GM12878 (cell line): ENCODE data around the gene ARHGEF1. TPM values are rescaled to one million over a fixed set of nuclear protein-coding genes. Genes with fewer than 3 reads are reported as not detected.

Experiments
- BACH1 ChIP-seq: fragments of 450-650 bp; IDR thresholded peaks from 2 replicates; pipeline ENCODE4 v1.6.1; 2017; ENCODE audit warnings: mild to moderate bottlenecking, borderline replicate concordance
- CBX5 ChIP-seq: sonication (generic); IDR thresholded peaks from 2 replicates; pipeline ENCODE4 v1.6.1; 2016; ENCODE audit warnings: low read depth, moderate library complexity, mild to moderate bottlenecking, inconsistent platforms
- JUNB ChIP-seq: IDR thresholded peaks from 2 replicates; pipeline ENCODE4 v1.6.1; 2016; ENCODE audit warnings: antibody characterized with exemption, mild to moderate bottlenecking
- JUND ChIP-seq: IDR thresholded peaks from 2 replicates; pipeline ENCODE4 v1.6.1; 2012; ENCODE audit warnings: low read depth, mild to moderate bottlenecking, low read length, improper control_type of control experiment, moderate library complexity
- MXI1 ChIP-seq: fragments of 150-350 bp; IDR thresholded peaks from 2 replicates; pipeline ENCODE4 v1.6.1; 2011; ENCODE audit warnings: low read depth, mild to moderate bottlenecking, inconsistent platforms, low read length, improper control_type of control experiment
- NFIC ChIP-seq: IDR thresholded peaks from 2 replicates; pipeline ENCODE4 v1.6.1; 2012; ENCODE audit warnings: low read depth, mild to moderate bottlenecking, inconsistent platforms, low read length, moderate library complexity
- POLR2A ChIP-seq: IDR thresholded peaks from 2 replicates; pipeline ENCODE4 v1.6.1; 2011; ENCODE audit warnings: low read depth, mild to moderate bottlenecking, low read length
- SP1 ChIP-seq: IDR thresholded peaks from one replicate; pipeline ENCODE4 v1.6.1; 2011; ENCODE audit warnings: low read depth, low read length
- TAF1 ChIP-seq: IDR thresholded peaks from 2 replicates; pipeline ENCODE4 v1.6.1; 2011; ENCODE audit warnings: mild to moderate bottlenecking, low read depth, low read length, borderline replicate concordance
- YBX1 ChIP-seq: fragments of 450-650 bp; IDR thresholded peaks from 2 replicates; pipeline ENCODE4 v1.6.1; 2016; ENCODE audit warnings: antibody characterized with exemption
- ZNF384 ChIP-seq: IDR thresholded peaks from 2 replicates; pipeline ENCODE4 v1.6.1; 2012; ENCODE audit warnings: low read depth, mild to moderate bottlenecking, low read length, improper control_type of control experiment, borderline replicate concordance
- ZZZ3 ChIP-seq: IDR thresholded peaks from 2 replicates; pipeline ENCODE4 v1.6.1; 2011; ENCODE audit warnings: low read depth; ENCODE audit not compliant: control insufficient read depth, insufficient read length
- polyA plus RNA-seq, 11 experiments: library from polyadenylated mRNA; depleted of rRNA in 4 of 11; unstranded in 6 of 11; stranded (reverse) in 5 of 11; fragments of >200 nt; fragmentation: Nextera tagmentation in 4 of 11; fragmentation: Illumina TruSeq in 1 of 11; extraction: Ambion mirVana in 4 of 11; extraction: Trizol in 1 of 11; gene quantifications; 1 replicate in 1 of 11; 2 replicates in 10 of 11; pipeline versions ENCODE4 v1.2.1 to v1.2.3, GENCODE V29; 2011 to 2016; ENCODE audit warnings: inconsistent platforms in 2 of 11, missing spikeins in 2 of 11, low read depth in 1 of 11
- total RNA-seq, 4 experiments: library from RNA; depleted of rRNA in 3 of 4; stranded (reverse); fragments of >200 nt in 3 of 4; fragmentation: Illumina TruSeq in 1 of 4; extraction: Trizol in 1 of 4; gene quantifications; 2 replicates each; pipeline versions ENCODE4 v1.2.1 to v1.2.3, GENCODE V29; 2013 to 2021
- TF ChIP-seq, protein P1 (sequence below): fragments of 450-650 bp; IDR thresholded peaks from 2 replicates; pipeline ENCODE4 v1.6.1; 2016; ENCODE audit warnings: mild to moderate bottlenecking, moderate library complexity, borderline replicate concordance
- TF ChIP-seq, protein P2 (sequence below): IDR thresholded peaks from 2 replicates; pipeline ENCODE4 v1.6.1; 2012; ENCODE audit warnings: low read depth, low read length, improper control_type of control experiment
- TF ChIP-seq, protein P3 (sequence below): fragments of 450-650 bp; IDR thresholded peaks from 2 replicates; pipeline ENCODE4 v1.6.1; 2017; ENCODE audit warnings: mild to moderate bottlenecking
- TF ChIP-seq, protein P4 (sequence below): fragments of 450-650 bp; IDR thresholded peaks from 2 replicates; pipeline ENCODE4 v1.6.1; 2017; ENCODE audit warnings: mild to moderate bottlenecking, low read depth, inconsistent platforms; ENCODE audit not compliant: poor library complexity, severe bottlenecking
- TF ChIP-seq, protein P5 (sequence below): IDR thresholded peaks from 2 replicates; pipeline ENCODE4 v1.6.1; 2011; ENCODE audit warnings: low read depth, mild to moderate bottlenecking, low read length, moderate library complexity, borderline replicate concordance; ENCODE audit errors: extremely low read depth

The ARHGEF1 gene
- total and polyA plus RNA-seq, 10 of the 15 experiments (the other 5 are each of a cell fraction or from before 2014, with no cell fraction given) = 1.2 to 207 (median 53.9) TPM

DNA sequence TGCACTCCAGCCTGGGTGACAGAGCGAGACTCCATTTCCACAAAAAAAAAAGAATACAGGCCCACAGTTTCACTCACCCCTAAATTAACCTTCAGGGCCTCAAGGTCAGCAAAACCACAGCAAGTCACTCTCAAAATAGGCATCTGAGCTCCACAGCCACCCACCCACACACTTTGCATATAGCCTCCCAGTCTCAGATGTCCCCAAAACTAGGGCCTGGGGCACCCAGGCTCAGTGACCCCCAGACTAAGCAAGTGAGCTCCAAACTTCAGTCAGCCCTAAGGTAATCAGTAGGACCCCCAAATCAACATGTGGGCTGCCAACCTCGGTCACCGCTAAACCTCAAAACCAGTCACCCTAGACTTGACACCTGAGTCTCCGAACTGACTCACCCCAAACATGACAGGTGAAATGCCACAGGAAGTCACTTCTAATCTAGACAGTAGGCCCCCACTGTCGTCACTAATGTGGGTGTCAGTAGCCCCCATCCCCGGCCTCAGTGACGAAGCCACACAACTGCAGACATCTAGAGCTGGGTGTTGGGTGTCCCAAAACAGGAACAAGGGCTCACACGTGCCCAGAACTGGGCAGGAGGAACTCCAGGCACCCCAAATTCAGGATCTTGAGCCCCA lies 62.3 kb downstream of the ARHGEF1 start (continued):
- TF ChIP-seq, protein P1, sequence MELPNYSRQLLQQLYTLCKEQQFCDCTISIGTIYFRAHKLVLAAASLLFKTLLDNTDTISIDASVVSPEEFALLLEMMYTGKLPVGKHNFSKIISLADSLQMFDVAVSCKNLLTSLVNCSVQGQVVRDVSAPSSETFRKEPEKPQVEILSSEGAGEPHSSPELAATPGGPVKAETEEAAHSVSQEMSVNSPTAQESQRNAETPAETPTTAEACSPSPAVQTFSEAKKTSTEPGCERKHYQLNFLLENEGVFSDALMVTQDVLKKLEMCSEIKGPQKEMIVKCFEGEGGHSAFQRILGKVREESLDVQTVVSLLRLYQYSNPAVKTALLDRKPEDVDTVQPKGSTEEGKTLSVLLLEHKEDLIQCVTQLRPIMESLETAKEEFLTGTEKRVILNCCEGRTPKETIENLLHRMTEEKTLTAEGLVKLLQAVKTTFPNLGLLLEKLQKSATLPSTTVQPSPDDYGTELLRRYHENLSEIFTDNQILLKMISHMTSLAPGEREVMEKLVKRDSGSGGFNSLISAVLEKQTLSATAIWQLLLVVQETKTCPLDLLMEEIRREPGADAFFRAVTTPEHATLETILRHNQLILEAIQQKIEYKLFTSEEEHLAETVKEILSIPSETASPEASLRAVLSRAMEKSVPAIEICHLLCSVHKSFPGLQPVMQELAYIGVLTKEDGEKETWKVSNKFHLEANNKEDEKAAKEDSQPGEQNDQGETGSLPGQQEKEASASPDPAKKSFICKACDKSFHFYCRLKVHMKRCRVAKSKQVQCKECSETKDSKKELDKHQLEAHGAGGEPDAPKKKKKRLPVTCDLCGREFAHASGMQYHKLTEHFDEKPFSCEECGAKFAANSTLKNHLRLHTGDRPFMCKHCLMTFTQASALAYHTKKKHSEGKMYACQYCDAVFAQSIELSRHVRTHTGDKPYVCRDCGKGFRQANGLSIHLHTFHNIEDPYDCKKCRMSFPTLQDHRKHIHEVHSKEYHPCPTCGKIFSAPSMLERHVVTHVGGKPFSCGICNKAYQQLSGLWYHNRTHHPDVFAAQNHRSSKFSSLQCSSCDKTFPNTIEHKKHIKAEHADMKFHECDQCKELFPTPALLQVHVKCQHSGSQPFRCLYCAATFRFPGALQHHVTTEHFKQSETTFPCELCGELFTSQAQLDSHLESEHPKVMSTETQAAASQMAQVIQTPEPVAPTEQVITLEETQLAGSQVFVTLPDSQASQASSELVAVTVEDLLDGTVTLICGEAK = no peak; the same call in 1 of the 2 replicates
- TF ChIP-seq YBX1 (no peak), ZZZ3 (no peak), CBX5 (no peak), NFIC (peak; percentile 98), TAF1 (peak; percentile 39; the same call in 1 of the 2 replicates), POLR2A (peak; percentile 54), BACH1 (peak; percentile 85), ZNF384 (peak; percentile 80; the same call in 1 of the 2 replicates), JUNB (peak; percentile 66; the same call in 1 of the 2 replicates), MXI1 (0 out of 2 replicates have a peak, but pooled peaks have one; percentile 59), JUND (0 out of 2 replicates have a peak, but pooled peaks have one; percentile 42), SP1 (peak; percentile 57)
- TF ChIP-seq, protein P2, sequence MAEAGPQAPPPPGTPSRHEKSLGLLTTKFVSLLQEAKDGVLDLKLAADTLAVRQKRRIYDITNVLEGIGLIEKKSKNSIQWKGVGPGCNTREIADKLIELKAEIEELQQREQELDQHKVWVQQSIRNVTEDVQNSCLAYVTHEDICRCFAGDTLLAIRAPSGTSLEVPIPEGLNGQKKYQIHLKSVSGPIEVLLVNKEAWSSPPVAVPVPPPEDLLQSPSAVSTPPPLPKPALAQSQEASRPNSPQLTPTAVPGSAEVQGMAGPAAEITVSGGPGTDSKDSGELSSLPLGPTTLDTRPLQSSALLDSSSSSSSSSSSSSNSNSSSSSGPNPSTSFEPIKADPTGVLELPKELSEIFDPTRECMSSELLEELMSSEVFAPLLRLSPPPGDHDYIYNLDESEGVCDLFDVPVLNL = no peak
- TF ChIP-seq, protein P3, sequence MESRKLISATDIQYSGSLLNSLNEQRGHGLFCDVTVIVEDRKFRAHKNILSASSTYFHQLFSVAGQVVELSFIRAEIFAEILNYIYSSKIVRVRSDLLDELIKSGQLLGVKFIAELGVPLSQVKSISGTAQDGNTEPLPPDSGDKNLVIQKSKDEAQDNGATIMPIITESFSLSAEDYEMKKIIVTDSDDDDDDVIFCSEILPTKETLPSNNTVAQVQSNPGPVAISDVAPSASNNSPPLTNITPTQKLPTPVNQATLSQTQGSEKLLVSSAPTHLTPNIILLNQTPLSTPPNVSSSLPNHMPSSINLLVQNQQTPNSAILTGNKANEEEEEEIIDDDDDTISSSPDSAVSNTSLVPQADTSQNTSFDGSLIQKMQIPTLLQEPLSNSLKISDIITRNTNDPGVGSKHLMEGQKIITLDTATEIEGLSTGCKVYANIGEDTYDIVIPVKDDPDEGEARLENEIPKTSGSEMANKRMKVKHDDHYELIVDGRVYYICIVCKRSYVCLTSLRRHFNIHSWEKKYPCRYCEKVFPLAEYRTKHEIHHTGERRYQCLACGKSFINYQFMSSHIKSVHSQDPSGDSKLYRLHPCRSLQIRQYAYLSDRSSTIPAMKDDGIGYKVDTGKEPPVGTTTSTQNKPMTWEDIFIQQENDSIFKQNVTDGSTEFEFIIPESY = no peak
- TF ChIP-seq, protein P4, sequence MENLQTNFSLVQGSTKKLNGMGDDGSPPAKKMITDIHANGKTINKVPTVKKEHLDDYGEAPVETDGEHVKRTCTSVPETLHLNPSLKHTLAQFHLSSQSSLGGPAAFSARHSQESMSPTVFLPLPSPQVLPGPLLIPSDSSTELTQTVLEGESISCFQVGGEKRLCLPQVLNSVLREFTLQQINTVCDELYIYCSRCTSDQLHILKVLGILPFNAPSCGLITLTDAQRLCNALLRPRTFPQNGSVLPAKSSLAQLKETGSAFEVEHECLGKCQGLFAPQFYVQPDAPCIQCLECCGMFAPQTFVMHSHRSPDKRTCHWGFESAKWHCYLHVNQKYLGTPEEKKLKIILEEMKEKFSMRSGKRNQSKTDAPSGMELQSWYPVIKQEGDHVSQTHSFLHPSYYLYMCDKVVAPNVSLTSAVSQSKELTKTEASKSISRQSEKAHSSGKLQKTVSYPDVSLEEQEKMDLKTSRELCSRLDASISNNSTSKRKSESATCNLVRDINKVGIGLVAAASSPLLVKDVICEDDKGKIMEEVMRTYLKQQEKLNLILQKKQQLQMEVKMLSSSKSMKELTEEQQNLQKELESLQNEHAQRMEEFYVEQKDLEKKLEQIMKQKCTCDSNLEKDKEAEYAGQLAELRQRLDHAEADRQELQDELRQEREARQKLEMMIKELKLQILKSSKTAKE = peak; percentile 99
- TF ChIP-seq, protein P5, sequence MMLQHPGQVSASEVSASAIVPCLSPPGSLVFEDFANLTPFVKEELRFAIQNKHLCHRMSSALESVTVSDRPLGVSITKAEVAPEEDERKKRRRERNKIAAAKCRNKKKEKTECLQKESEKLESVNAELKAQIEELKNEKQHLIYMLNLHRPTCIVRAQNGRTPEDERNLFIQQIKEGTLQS = no peak
